OCI-LY1 (cell line): ENCODE data around the gene FAM81A.

Experiments
- CTCF ChIP-seq: fragments of 200-600 bp; sonication (generic), shearing (Covaris generic); IDR thresholded peaks from 2 replicates; pipeline ENCODE4 v1.5.1; 2017; ENCODE audit warnings: mild to moderate bottlenecking, antibody characterized with exemption, low read length, moderate library complexity, mixed read lengths
- EZH2 ChIP-seq: fragments of 200-600 bp; sonication (generic), shearing (Covaris generic); IDR thresholded peaks from 2 replicates; pipeline ENCODE4 v1.8.0; 2017; ENCODE audit warnings: borderline replicate concordance, mixed run types, mild to moderate bottlenecking, antibody characterized with exemption, low read length, moderate library complexity, mixed read lengths

GRCh38 chr15:59399465-59400102 is 38.4 kb upstream of the FAM81A start:
- TF ChIP-seq CTCF = no peak
- no peak for TF ChIP-seq EZH2
